HEK293 (cell line): ENCODE data around the gene RNF149.
"Not testable (repeated sequence)": the region's sequence is repeated elsewhere in the genome, so short reads cannot be mapped to it uniquely, and the experiment has no call there.

Experiments used
- CTCF ChIA-PET: fragments of 350-600 bp; formaldehyde crosslinking; extraction: SDS; loops from one replicate; lab custom pipeline; 2021; ENCODE audit warnings: antibody characterized with exemption; lab: Yijun Ruan, JAX
- POLR2A ChIA-PET: fragments of 300-600 bp; formaldehyde crosslinking; extraction: SDS; loops from one replicate; lab custom pipeline; 2020; ENCODE audit warnings: antibody characterized with exemption, inconsistent platforms; lab: Yijun Ruan, JAX
- H3K27ac ChIP-seq: fragments of 200-500 bp; sonication (Bioruptor generic); 2 replicates; pipeline ENCODE4 v1.5.1; 2014; ENCODE audit warnings: low read depth, low read length, control low read depth, inconsistent platforms; ENCODE audit errors: extremely low read depth
- H3K36me3 ChIP-seq, 2 experiments: fragments of 200-500 bp in 1 of 2; sonication (Bioruptor generic) in 1 of 2; 1 replicate in 1 of 2; 2 replicates in 1 of 2; pipeline ENCODE4 v1.5.1; 2014 to 2017; ENCODE audit warnings: inconsistent platforms in 2 of 2, low read length in 2 of 2; ENCODE audit not compliant: control insufficient read depth in 2 of 2, insufficient read depth in 1 of 2
- H3K4me1 ChIP-seq: fragments of 200-500 bp; sonication (Bioruptor generic); 2 replicates; pipeline ENCODE4 v1.5.1; 2014; ENCODE audit warnings: mild to moderate bottlenecking, low read length, inconsistent platforms; ENCODE audit not compliant: control insufficient read depth, insufficient read depth
- H3K4me3 ChIP-seq: 2 replicates; pipeline ENCODE4 v1.5.1; 2011; ENCODE audit warnings: low read depth, mild to moderate bottlenecking, control low read depth, low read length, moderate library complexity
- H3K9me3 ChIP-seq: fragments of 200-500 bp; sonication (Bioruptor generic); 2 replicates; pipeline ENCODE4 v1.5.1; 2014; ENCODE audit warnings: low read depth, low read length, inconsistent platforms; ENCODE audit not compliant: control insufficient read depth, insufficient read depth
- KLF8 ChIP-seq: fragments of 450-650 bp; formaldehyde crosslinking; IDR thresholded peaks from 2 replicates; pipeline ENCODE4 v1.5.1; 2016; ENCODE audit warnings: missing biosample characterization, missing genetic modification characterization
- KLF9 ChIP-seq: fragments of 450-650 bp; formaldehyde crosslinking; IDR thresholded peaks from 2 replicates; pipeline ENCODE4 v1.5.1; 2016; ENCODE audit warnings: missing biosample characterization, missing genetic modification characterization, low read depth
- REPIN1 ChIP-seq: fragments of 450-650 bp; formaldehyde crosslinking; IDR thresholded peaks from 2 replicates; pipeline ENCODE4 v1.5.1; 2017; ENCODE audit warnings: missing biosample characterization, missing genetic modification characterization, low read depth
- ZBTB48 ChIP-seq: fragments of 450-650 bp; formaldehyde crosslinking; IDR thresholded peaks from 2 replicates; pipeline ENCODE4 v1.5.1; 2016; ENCODE audit warnings: missing biosample characterization, missing genetic modification characterization
- ZFHX2 ChIP-seq: fragments of 450-650 bp; formaldehyde crosslinking; conservative IDR thresholded peaks from 2 replicates; pipeline ENCODE4 v1.5.1; 2016; ENCODE audit warnings: missing biosample characterization, missing genetic modification characterization
- ZNF10 ChIP-seq: fragments of 450-650 bp; formaldehyde crosslinking; IDR thresholded peaks from 2 replicates; pipeline ENCODE4 v1.5.1; 2017; ENCODE audit warnings: missing biosample characterization, missing genetic modification characterization
- ZNF221 ChIP-seq: fragments of 450-650 bp; formaldehyde crosslinking; IDR thresholded peaks from 2 replicates; pipeline ENCODE4 v1.5.1; 2017; ENCODE audit warnings: missing biosample characterization, missing genetic modification characterization, borderline replicate concordance
- ZNF394 ChIP-seq: fragments of 450-650 bp; formaldehyde crosslinking; IDR thresholded peaks from 2 replicates; pipeline ENCODE4 v1.5.1; 2016; ENCODE audit warnings: missing biosample characterization, missing genetic modification characterization, mild to moderate bottlenecking, moderate library complexity, borderline replicate concordance
- ZNF561 ChIP-seq: fragments of 450-650 bp; IDR thresholded peaks from 2 replicates; pipeline ENCODE4 v1.5.1; 2018; ENCODE audit warnings: missing biosample characterization, missing genetic modification characterization, borderline replicate concordance
- TF ChIP-seq, protein P1 (sequence below): fragments of 450-650 bp; formaldehyde crosslinking; IDR thresholded peaks from 2 replicates; pipeline ENCODE4 v1.5.1; 2017; ENCODE audit warnings: missing biosample characterization, mild to moderate bottlenecking, missing genetic modification characterization, moderate library complexity
- TF ChIP-seq, protein P2 (sequence below): fragments of 450-650 bp; formaldehyde crosslinking; optimal IDR thresholded peaks from 2 replicates; pipeline ENCODE3; 2016; ENCODE audit warnings: missing biosample characterization, mild to moderate bottlenecking, missing genetic modification characterization
- TF ChIP-seq, protein P3 (sequence below): fragments of 450-650 bp; formaldehyde crosslinking; IDR thresholded peaks from 2 replicates; pipeline ENCODE4 v1.5.1; 2016; ENCODE audit warnings: missing biosample characterization, missing genetic modification characterization
- TF ChIP-seq, protein P4 (sequence below): fragments of 450-650 bp; formaldehyde crosslinking; IDR thresholded peaks from 2 replicates; pipeline ENCODE4 v1.5.1; 2016; ENCODE audit warnings: missing biosample characterization, missing genetic modification characterization
- TF ChIP-seq, protein P5 (sequence below): fragments of 450-650 bp; formaldehyde crosslinking; IDR thresholded peaks from 2 replicates; pipeline ENCODE4 v1.5.1; 2016; ENCODE audit warnings: missing biosample characterization, missing genetic modification characterization, borderline replicate concordance

RNF149 gene

DNA sequence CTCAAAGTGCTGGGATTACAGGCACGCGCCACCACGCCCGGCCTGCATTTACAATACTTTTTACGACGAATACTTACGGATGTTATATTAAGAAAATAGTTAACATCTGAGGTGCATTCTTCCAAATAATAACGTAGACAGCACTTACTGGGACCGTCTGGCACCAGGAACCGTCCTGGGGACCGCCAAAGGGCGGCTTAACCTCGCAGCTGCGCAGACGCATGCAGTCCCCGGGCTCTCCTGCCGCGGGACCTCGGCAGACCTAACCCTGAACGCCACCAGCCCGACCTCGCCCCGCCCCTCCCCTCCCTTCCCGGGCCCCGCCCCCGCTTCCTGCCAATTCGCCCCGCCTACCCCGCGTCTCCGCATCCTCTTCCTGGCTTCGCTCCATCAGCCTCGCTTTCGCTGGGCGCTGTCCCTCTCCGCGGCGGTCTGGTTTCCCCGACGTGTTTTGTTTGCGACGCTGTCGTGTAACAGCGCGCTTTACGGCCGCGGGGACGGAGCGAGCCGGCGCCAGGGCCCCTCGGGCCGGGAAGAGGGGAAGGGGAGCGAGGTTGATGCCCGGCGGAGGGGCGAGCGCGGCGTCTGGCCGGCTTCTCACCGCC, 56.0 kb downstream of the RNF149 start, which contains the start of gene CNOT11 (continued):
- TF ChIP-seq, protein P1, sequence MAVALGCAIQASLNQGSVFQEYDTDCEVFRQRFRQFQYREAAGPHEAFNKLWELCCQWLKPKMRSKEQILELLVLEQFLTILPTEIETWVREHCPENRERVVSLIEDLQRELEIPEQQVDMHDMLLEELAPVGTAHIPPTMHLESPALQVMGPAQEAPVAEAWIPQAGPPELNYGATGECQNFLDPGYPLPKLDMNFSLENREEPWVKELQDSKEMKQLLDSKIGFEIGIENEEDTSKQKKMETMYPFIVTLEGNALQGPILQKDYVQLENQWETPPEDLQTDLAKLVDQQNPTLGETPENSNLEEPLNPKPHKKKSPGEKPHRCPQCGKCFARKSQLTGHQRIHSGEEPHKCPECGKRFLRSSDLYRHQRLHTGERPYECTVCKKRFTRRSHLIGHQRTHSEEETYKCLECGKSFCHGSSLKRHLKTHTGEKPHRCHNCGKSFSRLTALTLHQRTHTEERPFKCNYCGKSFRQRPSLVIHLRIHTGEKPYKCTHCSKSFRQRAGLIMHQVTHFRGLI, result no peak
- TF ChIP-seq ZBTB48 (tag by site-specific recombination) (peak; percentile 54; the same call in 1 of the 2 replicates), ZFHX2 (tag by site-specific recombination) (0 out of 2 replicates have a peak, but pooled peaks have one; percentile 11), KLF8 (tag by site-specific recombination) (0 out of 2 replicates have a peak, but pooled peaks have one; percentile 29)
- TF ChIP-seq, protein P2, sequence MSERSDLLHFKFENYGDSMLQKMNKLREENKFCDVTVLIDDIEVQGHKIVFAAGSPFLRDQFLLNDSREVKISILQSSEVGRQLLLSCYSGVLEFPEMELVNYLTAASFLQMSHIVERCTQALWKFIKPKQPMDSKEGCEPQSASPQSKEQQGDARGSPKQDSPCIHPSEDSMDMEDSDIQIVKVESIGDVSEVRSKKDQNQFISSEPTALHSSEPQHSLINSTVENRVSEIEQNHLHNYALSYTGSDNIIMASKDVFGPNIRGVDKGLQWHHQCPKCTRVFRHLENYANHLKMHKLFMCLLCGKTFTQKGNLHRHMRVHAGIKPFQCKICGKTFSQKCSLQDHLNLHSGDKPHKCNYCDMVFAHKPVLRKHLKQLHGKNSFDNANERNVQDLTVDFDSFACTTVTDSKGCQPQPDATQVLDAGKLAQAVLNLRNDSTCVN (tag by site-specific recombination), result peak; percentile 74

DNA sequence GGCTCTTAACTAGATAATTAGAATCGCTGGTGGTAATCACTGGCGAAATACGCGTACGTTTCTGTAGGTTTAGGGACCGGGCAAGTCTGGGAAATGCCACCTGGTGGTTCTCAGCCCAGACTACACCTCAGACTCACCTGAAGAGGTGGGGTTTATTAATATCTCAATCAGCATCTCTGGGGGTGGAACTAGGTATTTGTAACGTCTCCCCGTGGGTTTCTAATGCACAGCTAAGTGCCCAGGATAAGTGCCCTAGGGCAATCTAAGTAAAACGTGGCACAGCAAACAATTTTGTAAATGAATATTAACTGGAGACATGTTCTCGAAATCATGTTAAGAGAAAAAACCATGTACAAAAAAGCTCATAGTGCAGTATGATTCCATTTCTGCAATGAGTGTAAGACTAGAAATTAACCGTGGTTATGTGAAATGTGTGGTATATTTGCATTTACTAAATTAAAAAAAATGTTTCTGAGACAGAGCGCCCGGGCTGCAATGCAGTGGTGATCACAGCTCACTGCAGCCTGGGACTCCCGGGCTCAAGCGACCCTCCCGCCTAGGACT, 56.6 kb downstream of the RNF149 start:
- peak overlapping the region; percentile 69; the same call in 1 of the 2 replicates for H3K27ac ChIP-seq
- H3K4me3 ChIP-seq, result peak overlapping the region; percentile 48
- ChIA-PET POLR2A (interaction anchor here (0.8 to 2.6 kb wide), 10 partner anchors 11 to 250 kb away, joined by 3 to 8 read pairs (median 3); partner anchors contain the start of genes RNF149 and TBC1D8), CTCF (interaction anchor here (0.8 to 4.1 kb wide), 10 partner anchors 8 to 645 kb away, joined by 3 to 24 read pairs (median 3); no protein-coding TSS in a partner anchor)
- H3K4me1 ChIP-seq, result 0 out of 2 replicates have a peak, but pooled peaks cover 2% of the 10 kb centered on the region
- H3K36me3 ChIP-seq, result peaks cover 0 to 6% of the 10 kb centered on the region in 2 experiments; a peak in 2 of 3 replicates
- TF ChIP-seq ZNF10 (tag by site-specific recombination) (no peak), REPIN1 (no peak), ZNF221 (tag by site-specific recombination) (no peak)
- TF ChIP-seq, protein P3, sequence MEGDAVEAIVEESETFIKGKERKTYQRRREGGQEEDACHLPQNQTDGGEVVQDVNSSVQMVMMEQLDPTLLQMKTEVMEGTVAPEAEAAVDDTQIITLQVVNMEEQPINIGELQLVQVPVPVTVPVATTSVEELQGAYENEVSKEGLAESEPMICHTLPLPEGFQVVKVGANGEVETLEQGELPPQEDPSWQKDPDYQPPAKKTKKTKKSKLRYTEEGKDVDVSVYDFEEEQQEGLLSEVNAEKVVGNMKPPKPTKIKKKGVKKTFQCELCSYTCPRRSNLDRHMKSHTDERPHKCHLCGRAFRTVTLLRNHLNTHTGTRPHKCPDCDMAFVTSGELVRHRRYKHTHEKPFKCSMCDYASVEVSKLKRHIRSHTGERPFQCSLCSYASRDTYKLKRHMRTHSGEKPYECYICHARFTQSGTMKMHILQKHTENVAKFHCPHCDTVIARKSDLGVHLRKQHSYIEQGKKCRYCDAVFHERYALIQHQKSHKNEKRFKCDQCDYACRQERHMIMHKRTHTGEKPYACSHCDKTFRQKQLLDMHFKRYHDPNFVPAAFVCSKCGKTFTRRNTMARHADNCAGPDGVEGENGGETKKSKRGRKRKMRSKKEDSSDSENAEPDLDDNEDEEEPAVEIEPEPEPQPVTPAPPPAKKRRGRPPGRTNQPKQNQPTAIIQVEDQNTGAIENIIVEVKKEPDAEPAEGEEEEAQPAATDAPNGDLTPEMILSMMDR (tag by site-specific recombination), result peak; percentile 26; the same call in 1 of the 2 replicates
- no peaks in the 10 kb centered on the region for H3K9me3 ChIP-seq

DNA sequence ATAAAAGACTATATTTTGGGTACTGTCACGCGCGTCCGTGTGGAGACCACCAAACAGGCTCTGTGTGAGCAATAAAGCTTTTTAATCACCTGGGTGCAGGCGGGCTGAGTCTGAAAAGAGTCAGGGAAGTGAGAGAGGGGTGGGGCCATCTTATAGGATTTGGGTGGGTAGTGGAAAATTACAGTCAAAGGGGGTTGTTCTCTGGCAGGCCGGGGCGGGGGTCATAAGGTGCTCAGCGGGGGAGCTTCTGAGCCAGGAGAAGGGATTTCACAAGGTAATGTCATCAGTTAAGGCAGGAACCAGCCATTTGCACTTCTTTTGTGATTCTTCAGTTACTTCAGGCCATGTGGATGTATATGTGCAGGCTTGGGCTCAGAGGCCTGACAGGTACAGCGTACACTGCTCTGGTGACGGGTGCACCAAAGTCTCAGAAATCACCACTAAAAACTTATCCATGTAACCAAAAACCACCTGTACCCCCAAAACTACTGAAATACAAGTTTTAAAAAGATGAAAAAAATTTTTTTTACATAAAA, 57.2 kb downstream of the RNF149 start:
- H3K4me3 ChIP-seq, result not testable (repeated sequence)

DNA sequence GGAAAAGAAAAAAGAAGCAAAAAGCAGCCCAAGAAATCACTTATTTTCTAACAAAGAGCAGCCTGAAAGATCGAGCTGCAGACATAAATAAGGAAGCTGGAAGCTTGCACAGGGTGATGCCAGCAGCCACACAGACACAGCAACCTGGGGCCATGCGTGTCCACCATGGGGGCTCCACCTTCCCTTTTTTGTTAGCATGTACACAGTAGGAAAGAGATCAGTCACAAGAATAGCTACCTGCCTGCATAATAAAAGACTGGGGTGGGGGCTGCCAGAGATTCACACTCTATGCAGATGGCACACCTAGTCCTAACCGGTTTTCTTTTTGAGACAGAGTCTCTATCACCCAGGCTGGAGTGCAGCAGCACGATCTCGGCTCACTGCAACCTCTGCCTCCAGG, 58.7 kb downstream of the RNF149 start:
- no peak overlapping the region for H3K27ac ChIP-seq
- H3K4me3 ChIP-seq, result no peak overlapping the region
- peaks cover 0 to 2% of the 10 kb centered on the region in 2 experiments; a peak in 1 of 3 replicates for H3K36me3 ChIP-seq
- POLR2A ChIA-PET, result no interaction called here
- 0 out of 2 replicates have a peak, but pooled peaks cover 2% of the 10 kb centered on the region for H3K4me1 ChIP-seq
- no peaks in the 10 kb centered on the region for H3K9me3 ChIP-seq
- CTCF ChIA-PET, result interaction anchor here (4.1 kb wide), 1 partner anchor 9 kb away, joined by 24 read pairs; no protein-coding TSS in a partner anchor
- TF ChIP-seq, protein P4, sequence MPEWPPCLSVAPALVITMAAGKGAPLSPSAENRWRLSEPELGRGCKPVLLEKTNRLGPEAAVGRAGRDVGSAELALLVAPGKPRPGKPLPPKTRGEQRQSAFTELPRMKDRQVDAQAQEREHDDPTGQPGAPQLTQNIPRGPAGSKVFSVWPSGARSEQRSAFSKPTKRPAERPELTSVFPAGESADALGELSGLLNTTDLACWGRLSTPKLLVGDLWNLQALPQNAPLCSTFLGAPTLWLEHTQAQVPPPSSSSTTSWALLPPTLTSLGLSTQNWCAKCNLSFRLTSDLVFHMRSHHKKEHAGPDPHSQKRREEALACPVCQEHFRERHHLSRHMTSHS, result no peak
- TF ChIP-seq ZNF561 (tag by site-specific recombination) (no peak), KLF9 (tag by site-specific recombination) (no peak), ZNF394 (no peak)
- TF ChIP-seq, protein P5, sequence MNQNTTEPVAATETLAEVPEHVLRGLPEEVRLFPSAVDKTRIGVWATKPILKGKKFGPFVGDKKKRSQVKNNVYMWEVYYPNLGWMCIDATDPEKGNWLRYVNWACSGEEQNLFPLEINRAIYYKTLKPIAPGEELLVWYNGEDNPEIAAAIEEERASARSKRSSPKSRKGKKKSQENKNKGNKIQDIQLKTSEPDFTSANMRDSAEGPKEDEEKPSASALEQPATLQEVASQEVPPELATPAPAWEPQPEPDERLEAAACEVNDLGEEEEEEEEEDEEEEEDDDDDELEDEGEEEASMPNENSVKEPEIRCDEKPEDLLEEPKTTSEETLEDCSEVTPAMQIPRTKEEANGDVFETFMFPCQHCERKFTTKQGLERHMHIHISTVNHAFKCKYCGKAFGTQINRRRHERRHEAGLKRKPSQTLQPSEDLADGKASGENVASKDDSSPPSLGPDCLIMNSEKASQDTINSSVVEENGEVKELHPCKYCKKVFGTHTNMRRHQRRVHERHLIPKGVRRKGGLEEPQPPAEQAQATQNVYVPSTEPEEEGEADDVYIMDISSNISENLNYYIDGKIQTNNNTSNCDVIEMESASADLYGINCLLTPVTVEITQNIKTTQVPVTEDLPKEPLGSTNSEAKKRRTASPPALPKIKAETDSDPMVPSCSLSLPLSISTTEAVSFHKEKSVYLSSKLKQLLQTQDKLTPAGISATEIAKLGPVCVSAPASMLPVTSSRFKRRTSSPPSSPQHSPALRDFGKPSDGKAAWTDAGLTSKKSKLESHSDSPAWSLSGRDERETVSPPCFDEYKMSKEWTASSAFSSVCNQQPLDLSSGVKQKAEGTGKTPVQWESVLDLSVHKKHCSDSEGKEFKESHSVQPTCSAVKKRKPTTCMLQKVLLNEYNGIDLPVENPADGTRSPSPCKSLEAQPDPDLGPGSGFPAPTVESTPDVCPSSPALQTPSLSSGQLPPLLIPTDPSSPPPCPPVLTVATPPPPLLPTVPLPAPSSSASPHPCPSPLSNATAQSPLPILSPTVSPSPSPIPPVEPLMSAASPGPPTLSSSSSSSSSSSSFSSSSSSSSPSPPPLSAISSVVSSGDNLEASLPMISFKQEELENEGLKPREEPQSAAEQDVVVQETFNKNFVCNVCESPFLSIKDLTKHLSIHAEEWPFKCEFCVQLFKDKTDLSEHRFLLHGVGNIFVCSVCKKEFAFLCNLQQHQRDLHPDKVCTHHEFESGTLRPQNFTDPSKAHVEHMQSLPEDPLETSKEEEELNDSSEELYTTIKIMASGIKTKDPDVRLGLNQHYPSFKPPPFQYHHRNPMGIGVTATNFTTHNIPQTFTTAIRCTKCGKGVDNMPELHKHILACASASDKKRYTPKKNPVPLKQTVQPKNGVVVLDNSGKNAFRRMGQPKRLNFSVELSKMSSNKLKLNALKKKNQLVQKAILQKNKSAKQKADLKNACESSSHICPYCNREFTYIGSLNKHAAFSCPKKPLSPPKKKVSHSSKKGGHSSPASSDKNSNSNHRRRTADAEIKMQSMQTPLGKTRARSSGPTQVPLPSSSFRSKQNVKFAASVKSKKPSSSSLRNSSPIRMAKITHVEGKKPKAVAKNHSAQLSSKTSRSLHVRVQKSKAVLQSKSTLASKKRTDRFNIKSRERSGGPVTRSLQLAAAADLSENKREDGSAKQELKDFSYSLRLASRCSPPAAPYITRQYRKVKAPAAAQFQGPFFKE (tag by site-specific recombination), result no peak

More for the DNA sequence above, 57.2 kb downstream of the RNF149 start:
- not testable (repeated sequence) for H3K4me1 ChIP-seq, H3K36me3 ChIP-seq, H3K9me3 ChIP-seq, H3K27ac ChIP-seq
- ChIA-PET POLR2A (interaction anchor here (0.9 to 2.6 kb wide), 5 partner anchors 57 to 249 kb away, joined by 3 to 8 read pairs (median 3); partner anchors contain the start of genes RNF149, RPL31 and TBC1D8), CTCF (interaction anchor here (0.7 to 4.1 kb wide), 10 partner anchors 9 to 949 kb away, joined by 3 to 24 read pairs (median 4); no protein-coding TSS in a partner anchor)
